SK-N-SH (cell line): ENCODE data around the gene CYREN. TPM values are rescaled to one million over a fixed set of nuclear protein-coding genes. Genes with fewer than 3 reads are reported as not detected.

Experiments used
- CTCF ChIA-PET: fragments of 300-600, 350-600 bp; formaldehyde crosslinking; extraction: SDS; loops from one replicate; lab custom pipeline; 2021; lab: Yijun Ruan, JAX
- POLR2A ChIA-PET: fragments of 350-600 bp; sonication (Branson Sonifier 250); formaldehyde crosslinking; extraction: SDS; loops from one replicate; lab custom pipeline; 2020; ENCODE audit warnings: antibody characterized with exemption, inconsistent platforms; lab: Yijun Ruan, JAX
- DNase-seq: peaks from one replicate; pipeline ENCODE4 v3.0.0; 2012
- H2AFZ ChIP-seq: fragments of 200-600 bp; sonication (generic); 2 replicates; pipeline ENCODE4 v1.8.1; 2016; ENCODE audit warnings: antibody characterized with exemption, mild to moderate bottlenecking, low read depth
- H3F3A ChIP-seq: fragments of 200-600 bp; sonication (generic); replicated peaks from 2 replicates; pipeline ENCODE3; 2016; ENCODE audit warnings: antibody characterized with exemption, mild to moderate bottlenecking; ENCODE audit not compliant: insufficient read depth
- H3K27ac ChIP-seq, 2 experiments: fragments of 200-500 bp in 1 of 2; fragments of 200-600 bp in 1 of 2; sonication (Bioruptor generic) in 1 of 2; sonication (generic), shearing (Covaris generic) in 1 of 2; 2 replicates each; pipeline versions ENCODE4 v1.5.1 to v1.6.1; 2014 to 2016; ENCODE audit warnings: low read depth in 2 of 2, inconsistent platforms in 1 of 2, low read length in 1 of 2, mild to moderate bottlenecking in 1 of 2, mixed read lengths in 1 of 2
- H3K27me3 ChIP-seq: fragments of 200-600 bp; sonication (generic), shearing (Covaris generic); 2 replicates; pipeline ENCODE4 v1.6.1; 2016; ENCODE audit warnings: mixed run types; ENCODE audit not compliant: insufficient read depth
- H3K36me3 ChIP-seq, 2 experiments: fragments of 200-500 bp in 1 of 2; fragments of 200-600 bp in 1 of 2; sonication (Bioruptor generic) in 1 of 2; sonication (generic) in 1 of 2; replicated peaks in 1 of 2; 2 replicates each; pipeline versions ENCODE3 to v1.5.1; 2014 to 2016; ENCODE audit warnings: low read length in 1 of 2, mild to moderate bottlenecking in 1 of 2; ENCODE audit not compliant: insufficient read depth in 2 of 2, control insufficient read depth in 1 of 2
- H3K4me1 ChIP-seq, 2 experiments: fragments of 200-500 bp in 1 of 2; fragments of 200-600 bp in 1 of 2; sonication (Bioruptor generic) in 1 of 2; sonication (generic), shearing (Covaris generic) in 1 of 2; 2 replicates each; pipeline versions ENCODE4 v1.5.1 to v1.6.1; 2014 to 2016; ENCODE audit warnings: low read depth in 1 of 2, low read length in 1 of 2, mixed run types in 1 of 2; ENCODE audit not compliant: insufficient read depth in 2 of 2, control insufficient read depth in 1 of 2
- H3K4me2 ChIP-seq: fragments of 200-600 bp; sonication (generic), shearing (Covaris generic); 2 replicates; pipeline ENCODE4 v1.6.1; 2017; ENCODE audit warnings: mixed run types
- H3K4me3 ChIP-seq, 2 experiments: fragments of 200-500 bp in 1 of 2; fragments of 200-600 bp in 1 of 2; sonication (Bioruptor generic) in 1 of 2; sonication (generic), shearing (Covaris generic) in 1 of 2; 2 replicates each; pipeline versions ENCODE4 v1.5.1 to v1.8.1; 2014 to 2016; ENCODE audit warnings: low read depth in 2 of 2, inconsistent platforms in 1 of 2, low read length in 1 of 2, mild to moderate bottlenecking in 1 of 2, mixed read lengths in 1 of 2, moderate library complexity in 1 of 2
- H3K79me2 ChIP-seq: fragments of 200-600 bp; sonication (generic); 2 replicates; pipeline ENCODE4 v1.8.1; 2017; ENCODE audit warnings: mild to moderate bottlenecking; ENCODE audit not compliant: insufficient read depth
- H3K9ac ChIP-seq: fragments of 200-600 bp; sonication (generic); 2 replicates; pipeline ENCODE4 v1.6.1; 2017; ENCODE audit warnings: mixed run types
- H3K9me2 ChIP-seq: fragments of 200-600 bp; sonication (generic); 2 replicates; pipeline ENCODE4 v1.6.1; 2017; ENCODE audit warnings: mixed run types
- H3K9me3 ChIP-seq: fragments of 200-600 bp; sonication (generic); 2 replicates; pipeline ENCODE4 v1.6.1; 2017; ENCODE audit warnings: mixed run types, mild to moderate bottlenecking, moderate library complexity
- H4K20me1 ChIP-seq: fragments of 200-600 bp; sonication (generic); 2 replicates; pipeline ENCODE4 v1.6.1; 2017; ENCODE audit warnings: mild to moderate bottlenecking, mixed run types; ENCODE audit not compliant: insufficient read depth
- FOSL2 ChIP-seq: IDR thresholded peaks from 2 replicates; pipeline ENCODE4 v1.4.0; 2012; ENCODE audit warnings: low read depth, mild to moderate bottlenecking, moderate library complexity, borderline replicate concordance
- FOXJ3 ChIP-seq: sonication (generic); formaldehyde crosslinking; IDR thresholded peaks from 2 replicates; pipeline ENCODE4 v1.5.1; 2020; ENCODE audit warnings: mild to moderate bottlenecking, missing genetic modification reagents
- JUND ChIP-seq: IDR thresholded peaks from 2 replicates; pipeline ENCODE4 v1.4.0; 2012
- MEF2A ChIP-seq: IDR thresholded peaks from 2 replicates; pipeline ENCODE4 v1.4.0; 2012; ENCODE audit warnings: low read depth, borderline replicate concordance
- MXI1 ChIP-seq: IDR thresholded peaks from 2 replicates; pipeline ENCODE4 v1.6.1; 2012; ENCODE audit warnings: mild to moderate bottlenecking, low read depth, low read length, improper control_type of control experiment
- NFIC ChIP-seq: IDR thresholded peaks from 2 replicates; pipeline ENCODE4 v1.4.0; 2012; ENCODE audit warnings: borderline replicate concordance
- NRF1 ChIP-seq: IDR thresholded peaks from 2 replicates; pipeline ENCODE4 v1.6.1; 2012; ENCODE audit warnings: low read depth, mild to moderate bottlenecking, low read length
- RCOR1 ChIP-seq: fragments of 150-350 bp; IDR thresholded peaks from 2 replicates; pipeline ENCODE4 v1.6.1; 2017; ENCODE audit warnings: antibody characterized with exemption, low read length
- RFX5 ChIP-seq: IDR thresholded peaks from 2 replicates; pipeline ENCODE4 v1.6.1; 2012; ENCODE audit warnings: mild to moderate bottlenecking, improper control_type of control experiment, low read length
- SMC3 ChIP-seq: IDR thresholded peaks from 2 replicates; pipeline ENCODE4 v1.6.1; 2012; ENCODE audit warnings: low read depth, low read length, improper control_type of control experiment
- TAF1 ChIP-seq: IDR thresholded peaks from 2 replicates; pipeline ENCODE4 v1.6.1; 2012; ENCODE audit warnings: low read depth, mild to moderate bottlenecking, low read length, moderate library complexity, borderline replicate concordance
- TCF12 ChIP-seq: IDR thresholded peaks from 2 replicates; pipeline ENCODE4 v1.4.0; 2012
- TEAD4 ChIP-seq: IDR thresholded peaks from 2 replicates; pipeline ENCODE4 v1.4.0; 2012; ENCODE audit warnings: mild to moderate bottlenecking, borderline replicate concordance; ENCODE audit not compliant: insufficient read depth
- WGBS: methylation state at CpG from one replicate; pipeline ENCODE4 v1.1.6; 2017; ENCODE audit warnings: low lambda C conversion rate; 5-methylcytosine and 5-hydroxymethylcytosine counted together
- polyA plus RNA-seq, 3 experiments: library from polyadenylated mRNA; depleted of rRNA; stranded (reverse); fragments of >200 nt; gene quantifications; 2 replicates each; pipeline ENCODE4 v1.2.3, GENCODE V29; 2012
- TF ChIP-seq, protein P1 (sequence below): IDR thresholded peaks from 2 replicates; pipeline ENCODE4 v1.4.0; 2012; ENCODE audit warnings: low read depth, borderline replicate concordance
- TF ChIP-seq, protein P2 (sequence below): IDR thresholded peaks from 2 replicates; pipeline ENCODE4; 2012
- TF ChIP-seq, protein P3 (sequence below): IDR thresholded peaks from 2 replicates; pipeline ENCODE4 v1.4.0; 2012; ENCODE audit warnings: low read depth, borderline replicate concordance
- TF ChIP-seq, protein P4 (sequence below): fragments of 200-600 bp; sonication (generic); IDR thresholded peaks from 2 replicates; pipeline ENCODE4 v1.6.1; 2017; ENCODE audit warnings: antibody characterized with exemption, mild to moderate bottlenecking, moderate library complexity
- TF ChIP-seq, protein P5 (sequence below): IDR thresholded peaks from 2 replicates; pipeline ENCODE4 v1.6.1; 2012; ENCODE audit warnings: mild to moderate bottlenecking, low read depth, low read length, moderate library complexity

CYREN gene
- polyA plus RNA-seq, 1 of the 3 experiments (the other 2 are of a cell fraction) = 53.4 TPM

DNA sequence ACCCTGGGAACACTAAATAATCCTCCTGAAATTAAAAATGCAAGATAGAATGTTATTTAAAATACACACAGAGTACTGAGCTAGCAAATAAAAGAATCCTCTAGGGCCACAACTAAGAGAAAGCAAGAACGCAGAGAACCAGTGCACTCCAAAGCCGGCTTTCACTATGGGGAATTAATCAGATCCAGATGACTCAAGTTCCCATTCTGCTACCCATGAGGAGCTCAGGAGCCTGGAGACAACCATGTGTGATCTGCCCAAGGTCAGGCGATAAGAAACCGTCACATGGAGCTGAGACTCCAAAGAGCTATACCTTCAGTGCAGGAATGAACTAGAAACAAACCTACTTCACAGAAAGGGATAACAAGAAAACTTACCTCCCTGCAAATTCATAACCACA, 19.5 kb upstream of the CYREN start:
- Histone ChIP-seq H3K4me3 (no peak overlapping the region), H3K9me3 (no peaks in the 10 kb centered on the region), H3K36me3 (peaks cover 3 to 42% of the 10 kb centered on the region in 2 experiments), H3K9me2 (no peaks in the 10 kb centered on the region), H3K79me2 (no peaks in the 10 kb centered on the region), H3F3A (no peaks in the 10 kb centered on the region), H3K4me1 (peaks cover 0 to 10% of the 10 kb centered on the region in 2 experiments; a peak in 2 of 4 replicates), H3K4me2 (no peak overlapping the region), H3K9ac (no peak overlapping the region), H4K20me1 (no peaks in the 10 kb centered on the region), H3K27me3 (no peaks in the 10 kb centered on the region), H2AFZ (no peak overlapping the region), H3K27ac (no peak overlapping the region; a peak in 1 of 4 replicates)
- ChIA-PET CTCF (interaction anchor here (1.0 to 1.1 kb wide), 2 partner anchors 19 to 85 kb away, joined by 3 read pairs; partner anchors contain the start of gene CYREN), POLR2A (interaction anchor here (0.8 kb wide), 1 partner anchor 18 kb away, joined by 3 read pairs; no protein-coding TSS in a partner anchor)
- TF ChIP-seq TEAD4 = no peak
- TF ChIP-seq TCF12 = 0 out of 2 replicates have a peak, but pooled peaks have one; percentile 16
- peak; percentile 69 for DNase-seq
- 75% methylated on average over 4 of the region's 4 CpGs for WGBS

DNA sequence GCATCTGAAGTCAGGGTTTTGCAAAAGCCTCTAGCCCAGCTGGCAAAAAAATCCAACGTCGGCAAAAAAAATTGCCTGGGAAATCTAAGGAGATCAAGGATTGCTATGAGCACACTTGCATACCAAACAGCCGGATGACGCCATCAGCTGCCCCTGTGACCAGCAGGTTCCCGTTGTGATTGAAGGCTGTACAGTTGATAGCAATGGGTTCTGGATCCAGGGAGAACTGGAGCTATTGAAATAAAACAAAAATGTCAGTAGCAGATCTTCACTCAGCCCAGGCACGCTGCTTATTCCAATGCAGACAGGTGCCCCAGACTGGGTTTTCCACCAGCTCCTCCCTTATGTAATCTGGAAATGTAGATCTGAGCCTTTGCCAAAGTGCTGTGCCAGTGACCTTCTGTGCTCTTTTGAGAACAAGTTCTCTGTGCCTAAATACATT, 18.7 kb upstream of the CYREN start:
- no peak overlapping the region for H3K4me3 ChIP-seq
- DNase-seq = no peak
- no peak overlapping the region for H3K9ac ChIP-seq
- no peaks in the 10 kb centered on the region for H4K20me1 ChIP-seq
- H3F3A ChIP-seq = no peaks in the 10 kb centered on the region
- H3K9me3 ChIP-seq = no peaks in the 10 kb centered on the region
- H3K36me3 ChIP-seq = peaks cover 3 to 43% of the 10 kb centered on the region in 2 experiments
- 94% methylated on average over 6 of the region's 6 CpGs for WGBS
- ChIA-PET CTCF (interaction anchor here (0.7 to 2.3 kb wide), 4 partner anchors 8 to 85 kb away, joined by 3 to 6 read pairs (median 4); partner anchors contain the start of gene CYREN), POLR2A (interaction anchor here (0.8 to 1.1 kb wide), 2 partner anchors 19 to 22 kb away, joined by 3 to 4 read pairs; partner anchors contain the start of gene WDR91)
- peaks cover 0 to 10% of the 10 kb centered on the region in 2 experiments; a peak in 2 of 4 replicates for H3K4me1 ChIP-seq
- no peaks in the 10 kb centered on the region for H3K9me2 ChIP-seq
- no peak overlapping the region for H3K4me2 ChIP-seq
- H2AFZ ChIP-seq = no peak overlapping the region
- no peaks in the 10 kb centered on the region for H3K27me3 ChIP-seq
- no peaks in the 10 kb centered on the region for H3K79me2 ChIP-seq
- H3K27ac ChIP-seq = no peak overlapping the region
- TF ChIP-seq RFX5 (no peak), NFIC (no peak), RCOR1 (no peak), FOSL2 (no peak), TCF12 (no peak), JUND (no peak), SMC3 (no peak), FOXJ3 (CRISPR knock-in tag) (no peak), MEF2A (no peak), NRF1 (no peak), TAF1 (no peak), MXI1 (no peak)
- TF ChIP-seq, protein P1, sequence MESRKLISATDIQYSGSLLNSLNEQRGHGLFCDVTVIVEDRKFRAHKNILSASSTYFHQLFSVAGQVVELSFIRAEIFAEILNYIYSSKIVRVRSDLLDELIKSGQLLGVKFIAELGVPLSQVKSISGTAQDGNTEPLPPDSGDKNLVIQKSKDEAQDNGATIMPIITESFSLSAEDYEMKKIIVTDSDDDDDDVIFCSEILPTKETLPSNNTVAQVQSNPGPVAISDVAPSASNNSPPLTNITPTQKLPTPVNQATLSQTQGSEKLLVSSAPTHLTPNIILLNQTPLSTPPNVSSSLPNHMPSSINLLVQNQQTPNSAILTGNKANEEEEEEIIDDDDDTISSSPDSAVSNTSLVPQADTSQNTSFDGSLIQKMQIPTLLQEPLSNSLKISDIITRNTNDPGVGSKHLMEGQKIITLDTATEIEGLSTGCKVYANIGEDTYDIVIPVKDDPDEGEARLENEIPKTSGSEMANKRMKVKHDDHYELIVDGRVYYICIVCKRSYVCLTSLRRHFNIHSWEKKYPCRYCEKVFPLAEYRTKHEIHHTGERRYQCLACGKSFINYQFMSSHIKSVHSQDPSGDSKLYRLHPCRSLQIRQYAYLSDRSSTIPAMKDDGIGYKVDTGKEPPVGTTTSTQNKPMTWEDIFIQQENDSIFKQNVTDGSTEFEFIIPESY = no peak
- TF ChIP-seq, protein P2, sequence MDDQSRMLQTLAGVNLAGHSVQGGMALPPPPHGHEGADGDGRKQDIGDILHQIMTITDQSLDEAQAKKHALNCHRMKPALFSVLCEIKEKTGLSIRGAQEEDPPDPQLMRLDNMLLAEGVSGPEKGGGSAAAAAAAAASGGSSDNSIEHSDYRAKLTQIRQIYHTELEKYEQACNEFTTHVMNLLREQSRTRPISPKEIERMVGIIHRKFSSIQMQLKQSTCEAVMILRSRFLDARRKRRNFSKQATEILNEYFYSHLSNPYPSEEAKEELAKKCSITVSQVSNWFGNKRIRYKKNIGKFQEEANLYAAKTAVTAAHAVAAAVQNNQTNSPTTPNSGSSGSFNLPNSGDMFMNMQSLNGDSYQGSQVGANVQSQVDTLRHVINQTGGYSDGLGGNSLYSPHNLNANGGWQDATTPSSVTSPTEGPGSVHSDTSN = no peak
- TF ChIP-seq, protein P3, sequence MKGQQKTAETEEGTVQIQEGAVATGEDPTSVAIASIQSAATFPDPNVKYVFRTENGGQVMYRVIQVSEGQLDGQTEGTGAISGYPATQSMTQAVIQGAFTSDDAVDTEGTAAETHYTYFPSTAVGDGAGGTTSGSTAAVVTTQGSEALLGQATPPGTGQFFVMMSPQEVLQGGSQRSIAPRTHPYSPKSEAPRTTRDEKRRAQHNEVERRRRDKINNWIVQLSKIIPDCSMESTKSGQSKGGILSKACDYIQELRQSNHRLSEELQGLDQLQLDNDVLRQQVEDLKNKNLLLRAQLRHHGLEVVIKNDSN = no peak
- TF ChIP-seq, protein P4, sequence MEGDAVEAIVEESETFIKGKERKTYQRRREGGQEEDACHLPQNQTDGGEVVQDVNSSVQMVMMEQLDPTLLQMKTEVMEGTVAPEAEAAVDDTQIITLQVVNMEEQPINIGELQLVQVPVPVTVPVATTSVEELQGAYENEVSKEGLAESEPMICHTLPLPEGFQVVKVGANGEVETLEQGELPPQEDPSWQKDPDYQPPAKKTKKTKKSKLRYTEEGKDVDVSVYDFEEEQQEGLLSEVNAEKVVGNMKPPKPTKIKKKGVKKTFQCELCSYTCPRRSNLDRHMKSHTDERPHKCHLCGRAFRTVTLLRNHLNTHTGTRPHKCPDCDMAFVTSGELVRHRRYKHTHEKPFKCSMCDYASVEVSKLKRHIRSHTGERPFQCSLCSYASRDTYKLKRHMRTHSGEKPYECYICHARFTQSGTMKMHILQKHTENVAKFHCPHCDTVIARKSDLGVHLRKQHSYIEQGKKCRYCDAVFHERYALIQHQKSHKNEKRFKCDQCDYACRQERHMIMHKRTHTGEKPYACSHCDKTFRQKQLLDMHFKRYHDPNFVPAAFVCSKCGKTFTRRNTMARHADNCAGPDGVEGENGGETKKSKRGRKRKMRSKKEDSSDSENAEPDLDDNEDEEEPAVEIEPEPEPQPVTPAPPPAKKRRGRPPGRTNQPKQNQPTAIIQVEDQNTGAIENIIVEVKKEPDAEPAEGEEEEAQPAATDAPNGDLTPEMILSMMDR = no peak
- TF ChIP-seq, protein P5, sequence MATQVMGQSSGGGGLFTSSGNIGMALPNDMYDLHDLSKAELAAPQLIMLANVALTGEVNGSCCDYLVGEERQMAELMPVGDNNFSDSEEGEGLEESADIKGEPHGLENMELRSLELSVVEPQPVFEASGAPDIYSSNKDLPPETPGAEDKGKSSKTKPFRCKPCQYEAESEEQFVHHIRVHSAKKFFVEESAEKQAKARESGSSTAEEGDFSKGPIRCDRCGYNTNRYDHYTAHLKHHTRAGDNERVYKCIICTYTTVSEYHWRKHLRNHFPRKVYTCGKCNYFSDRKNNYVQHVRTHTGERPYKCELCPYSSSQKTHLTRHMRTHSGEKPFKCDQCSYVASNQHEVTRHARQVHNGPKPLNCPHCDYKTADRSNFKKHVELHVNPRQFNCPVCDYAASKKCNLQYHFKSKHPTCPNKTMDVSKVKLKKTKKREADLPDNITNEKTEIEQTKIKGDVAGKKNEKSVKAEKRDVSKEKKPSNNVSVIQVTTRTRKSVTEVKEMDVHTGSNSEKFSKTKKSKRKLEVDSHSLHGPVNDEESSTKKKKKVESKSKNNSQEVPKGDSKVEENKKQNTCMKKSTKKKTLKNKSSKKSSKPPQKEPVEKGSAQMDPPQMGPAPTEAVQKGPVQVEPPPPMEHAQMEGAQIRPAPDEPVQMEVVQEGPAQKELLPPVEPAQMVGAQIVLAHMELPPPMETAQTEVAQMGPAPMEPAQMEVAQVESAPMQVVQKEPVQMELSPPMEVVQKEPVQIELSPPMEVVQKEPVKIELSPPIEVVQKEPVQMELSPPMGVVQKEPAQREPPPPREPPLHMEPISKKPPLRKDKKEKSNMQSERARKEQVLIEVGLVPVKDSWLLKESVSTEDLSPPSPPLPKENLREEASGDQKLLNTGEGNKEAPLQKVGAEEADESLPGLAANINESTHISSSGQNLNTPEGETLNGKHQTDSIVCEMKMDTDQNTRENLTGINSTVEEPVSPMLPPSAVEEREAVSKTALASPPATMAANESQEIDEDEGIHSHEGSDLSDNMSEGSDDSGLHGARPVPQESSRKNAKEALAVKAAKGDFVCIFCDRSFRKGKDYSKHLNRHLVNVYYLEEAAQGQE = no peak
